Prostate gland (tissue), 2 donors: ENCODE measurements around the gene ZCCHC7.
"Not testable (repeated sequence)": the region's sequence is repeated elsewhere in the genome, so short reads cannot be mapped to it uniquely, and the experiment has no call there.

Experiments
- CTCF ChIP-seq, 4 experiments: fragments of 200-600 bp in 2 of 4; fragments of 450-650 bp in 2 of 4; sonication (generic) in 2 of 4; IDR thresholded peaks; 1 replicate in 3 of 4; 2 replicates in 1 of 4; pipeline ENCODE4 v1.5.1; 2016 to 2019; ENCODE audit warnings: antibody characterized with exemption in 4 of 4, mild to moderate bottlenecking in 2 of 4, moderate library complexity in 2 of 4
- POLR2A ChIP-seq: fragments of 450-650 bp; IDR thresholded peaks from one replicate; pipeline ENCODE4 v1.6.1; 2016; ENCODE audit warnings: antibody characterized with exemption, mild to moderate bottlenecking

GRCh38 chr9:37397948-37398347 is 277.6 kb downstream of the ZCCHC7 start:
- TF ChIP-seq CTCF (IDR thresholded peaks at IDR 0.05); POLR2A: not testable (repeated sequence)
